Cardiac muscle cell (in vitro differentiated cells and primary cell): Measurements from ENCODE around the gene CLBA1. TPM values are rescaled to one million over a fixed set of nuclear protein-coding genes. Genes with fewer than 3 reads are reported as not detected.

Source experiments
- DNase-seq, 2 donors: peaks; one replicate each; pipeline versions ENCODE4 v3.0.0 to v3.0.0-alpha.2; 2010 to 2017; ENCODE audit warnings: low read depth in 1 of 2, low spot score in 1 of 2
- H3K27ac ChIP-seq: fragments of 200-600 bp; sonication (generic); 2 replicates; pipeline ENCODE4 v1.5.1; 2016
- H3K27me3 ChIP-seq: fragments of 200-600 bp; sonication (generic); 2 replicates; pipeline ENCODE4 v1.6.0; 2016; ENCODE audit warnings: control low read depth
- H3K36me3 ChIP-seq: fragments of 200-600 bp; sonication (generic); 2 replicates; pipeline ENCODE4 v1.5.1; 2016; ENCODE audit warnings: control low read depth
- H3K4me1 ChIP-seq: fragments of 200-600 bp; sonication (generic); 2 replicates; pipeline ENCODE4 v1.8.1; 2017; ENCODE audit warnings: low read depth, mild to moderate bottlenecking, mixed run types
- H3K4me3 ChIP-seq: fragments of 200-600 bp; sonication (generic); 2 replicates; pipeline ENCODE4 v1.5.1; 2016; ENCODE audit warnings: mild to moderate bottlenecking
- H3K9me3 ChIP-seq: fragments of 200-600 bp; sonication (generic); 2 replicates; pipeline ENCODE4 v1.5.1; 2017; ENCODE audit warnings: low read depth, mild to moderate bottlenecking, control low read depth
- polyA plus RNA-seq: library from polyadenylated mRNA; unstranded; fragments of >200 nt; fragmentation: Nextera tagmentation; extraction: Ambion mirVana; gene quantifications from 2 replicates; pipeline ENCODE4 v1.2.1, GENCODE V29; 2016
- total RNA-seq: library from RNA; depleted of rRNA; stranded (reverse); fragments of >200 nt; gene quantifications from 2 replicates; pipeline ENCODE4 v1.2.3, GENCODE V29; 2016
- TF ChIP-seq, protein P1 (sequence below): IDR thresholded peaks from 2 replicates; pipeline ENCODE4 v1.5.1; 2012; ENCODE audit warnings: low read depth, mild to moderate bottlenecking, low read length

Gene CLBA1
- total and polyA plus RNA-seq, 2 experiments from 2014 or later: 15.5 to 20.4 TPM

DNA sequence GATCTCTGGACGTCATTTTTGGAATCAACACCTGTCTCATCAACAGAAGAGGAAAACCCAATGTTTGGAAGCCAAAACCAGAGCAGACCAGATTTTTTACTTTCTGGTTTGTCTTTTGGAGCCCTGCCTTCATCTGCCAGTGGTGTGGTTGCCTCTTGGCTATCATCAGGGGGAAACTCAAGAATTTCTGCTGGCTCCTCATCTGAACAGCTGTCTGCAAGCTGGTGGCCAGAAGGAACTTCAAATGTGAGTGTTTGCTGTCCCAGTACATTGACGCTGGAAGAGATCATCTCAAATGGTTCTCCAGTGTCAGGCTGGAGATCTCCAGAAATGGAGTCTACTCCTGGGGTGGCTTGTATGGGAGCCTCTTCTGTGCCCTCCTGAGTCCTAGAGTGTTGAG, 47.2 kb upstream of the CLBA1 start:
- Histone ChIP-seq H3K27ac (no peak overlapping the region), H3K4me3 (no peak overlapping the region), H3K27me3 (peaks cover 63% of the 10 kb centered on the region), H3K9me3 (no peaks in the 10 kb centered on the region), H3K4me1 (no peaks in the 10 kb centered on the region), H3K36me3 (no peaks in the 10 kb centered on the region)
- DNase-seq: no peak
- TF ChIP-seq, protein P1, sequence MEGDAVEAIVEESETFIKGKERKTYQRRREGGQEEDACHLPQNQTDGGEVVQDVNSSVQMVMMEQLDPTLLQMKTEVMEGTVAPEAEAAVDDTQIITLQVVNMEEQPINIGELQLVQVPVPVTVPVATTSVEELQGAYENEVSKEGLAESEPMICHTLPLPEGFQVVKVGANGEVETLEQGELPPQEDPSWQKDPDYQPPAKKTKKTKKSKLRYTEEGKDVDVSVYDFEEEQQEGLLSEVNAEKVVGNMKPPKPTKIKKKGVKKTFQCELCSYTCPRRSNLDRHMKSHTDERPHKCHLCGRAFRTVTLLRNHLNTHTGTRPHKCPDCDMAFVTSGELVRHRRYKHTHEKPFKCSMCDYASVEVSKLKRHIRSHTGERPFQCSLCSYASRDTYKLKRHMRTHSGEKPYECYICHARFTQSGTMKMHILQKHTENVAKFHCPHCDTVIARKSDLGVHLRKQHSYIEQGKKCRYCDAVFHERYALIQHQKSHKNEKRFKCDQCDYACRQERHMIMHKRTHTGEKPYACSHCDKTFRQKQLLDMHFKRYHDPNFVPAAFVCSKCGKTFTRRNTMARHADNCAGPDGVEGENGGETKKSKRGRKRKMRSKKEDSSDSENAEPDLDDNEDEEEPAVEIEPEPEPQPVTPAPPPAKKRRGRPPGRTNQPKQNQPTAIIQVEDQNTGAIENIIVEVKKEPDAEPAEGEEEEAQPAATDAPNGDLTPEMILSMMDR: no peak

DNA sequence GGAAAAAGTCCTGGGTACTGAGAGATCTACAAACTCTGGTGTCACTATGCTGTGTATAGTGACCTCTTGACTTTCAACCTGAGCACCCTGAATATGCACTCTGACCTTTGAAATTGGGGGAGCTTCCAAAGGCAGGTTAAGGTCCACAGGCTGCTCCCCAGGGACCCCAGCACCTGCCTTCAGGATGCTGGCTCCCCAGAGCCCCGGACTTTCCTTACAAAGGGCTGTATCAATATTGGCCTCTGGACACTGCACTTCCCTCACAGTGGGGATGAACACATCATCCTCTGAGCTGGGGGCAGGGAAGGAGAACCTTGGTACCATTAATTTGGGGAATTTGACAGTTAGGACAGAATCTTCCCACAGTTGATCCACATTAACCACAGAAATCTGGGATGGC, 46.6 kb upstream of the CLBA1 start:
- TF ChIP-seq, protein P1: no peak
- Histone ChIP-seq H3K4me3 (no peak overlapping the region), H3K36me3 (no peaks in the 10 kb centered on the region), H3K9me3 (no peaks in the 10 kb centered on the region), H3K27me3 (peaks cover 60% of the 10 kb centered on the region), H3K4me1 (no peaks in the 10 kb centered on the region), H3K27ac (no peak overlapping the region)
- DNase-seq: no peak

DNA sequence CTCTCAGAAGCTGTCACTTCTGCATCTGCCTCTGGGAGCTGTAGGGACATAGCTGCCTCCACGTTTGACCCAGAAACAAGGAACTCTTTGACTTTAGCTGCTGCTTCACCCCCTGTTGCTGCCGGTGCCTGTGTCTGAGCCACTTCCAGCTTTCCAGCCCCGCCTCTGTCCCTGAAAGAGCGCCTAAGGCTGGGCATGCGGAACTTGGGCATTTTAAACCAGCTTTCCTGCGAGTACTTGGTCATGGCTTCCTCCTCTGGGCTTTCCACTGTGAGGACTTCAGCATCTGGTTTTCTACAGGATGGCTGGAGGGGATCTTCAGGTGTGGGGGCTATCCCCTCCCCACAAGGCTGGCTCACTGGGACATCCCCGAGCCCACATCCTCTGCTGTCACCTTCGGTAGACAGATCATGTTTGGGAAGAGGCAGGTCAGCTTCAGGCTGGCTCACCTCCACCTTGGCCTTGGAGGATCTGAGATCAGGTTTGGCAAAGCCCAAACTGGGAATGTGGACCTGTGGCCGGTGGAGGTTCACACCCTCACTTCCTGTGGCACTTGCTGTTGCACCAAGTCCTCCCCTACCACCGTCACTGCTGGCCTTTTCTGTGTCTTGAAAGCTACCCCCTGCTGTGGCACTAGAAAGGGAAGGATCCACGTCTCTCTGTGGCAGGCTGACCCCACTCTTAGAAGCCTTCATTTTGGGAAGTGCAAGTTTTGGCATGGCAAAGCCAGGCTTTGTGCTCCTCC, 45.8 kb upstream of the CLBA1 start:
- H3K27me3 ChIP-seq: peaks cover 51% of the 10 kb centered on the region
- H3K4me1 ChIP-seq: no peaks in the 10 kb centered on the region
- H3K36me3 ChIP-seq: no peaks in the 10 kb centered on the region
- TF ChIP-seq, protein P1: no peak
- no peak overlapping the region for H3K4me3 ChIP-seq
- no peaks in the 10 kb centered on the region for H3K9me3 ChIP-seq
- no peak overlapping the region for H3K27ac ChIP-seq
- no peak for DNase-seq

DNA sequence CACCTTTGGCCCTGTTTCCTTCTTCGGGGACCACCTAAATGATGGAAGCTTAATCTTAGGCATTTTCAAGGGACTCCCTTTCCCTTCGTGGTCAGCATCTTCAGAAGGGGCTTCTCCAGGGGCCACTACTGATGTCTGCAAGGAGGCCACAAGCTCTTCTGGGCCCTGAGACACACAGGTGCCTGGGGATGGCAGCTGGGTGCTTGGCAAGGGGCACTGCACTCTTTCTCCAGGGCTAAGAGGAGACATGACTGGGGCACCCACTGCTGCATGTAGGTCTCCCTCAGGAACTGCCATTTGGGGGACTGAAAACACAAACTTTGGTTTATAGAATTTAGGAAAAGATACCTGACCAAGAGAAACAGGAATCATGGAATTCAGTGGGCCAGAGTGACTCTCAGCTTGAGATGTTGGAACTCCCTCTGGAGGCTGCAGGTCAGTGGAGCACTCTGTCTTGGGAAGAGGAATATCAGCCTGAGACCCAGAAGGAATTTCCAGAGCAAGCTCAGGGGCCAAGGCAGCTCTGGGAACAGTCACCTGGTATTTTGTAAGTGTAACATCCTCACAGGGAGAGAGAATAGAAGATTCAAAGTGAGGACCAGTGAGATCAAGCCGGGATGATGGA, 45.0 kb upstream of the CLBA1 start:
- peaks cover 44% of the 10 kb centered on the region for H3K27me3 ChIP-seq
- H3K36me3 ChIP-seq: no peaks in the 10 kb centered on the region
- no peak overlapping the region for H3K27ac ChIP-seq
- H3K4me3 ChIP-seq: no peak overlapping the region
- peak in 1 of 2 donors; percentile 11 for DNase-seq
- H3K9me3 ChIP-seq: no peaks in the 10 kb centered on the region
- H3K4me1 ChIP-seq: no peaks in the 10 kb centered on the region
- TF ChIP-seq, protein P1: peak; percentile 25

DNA sequence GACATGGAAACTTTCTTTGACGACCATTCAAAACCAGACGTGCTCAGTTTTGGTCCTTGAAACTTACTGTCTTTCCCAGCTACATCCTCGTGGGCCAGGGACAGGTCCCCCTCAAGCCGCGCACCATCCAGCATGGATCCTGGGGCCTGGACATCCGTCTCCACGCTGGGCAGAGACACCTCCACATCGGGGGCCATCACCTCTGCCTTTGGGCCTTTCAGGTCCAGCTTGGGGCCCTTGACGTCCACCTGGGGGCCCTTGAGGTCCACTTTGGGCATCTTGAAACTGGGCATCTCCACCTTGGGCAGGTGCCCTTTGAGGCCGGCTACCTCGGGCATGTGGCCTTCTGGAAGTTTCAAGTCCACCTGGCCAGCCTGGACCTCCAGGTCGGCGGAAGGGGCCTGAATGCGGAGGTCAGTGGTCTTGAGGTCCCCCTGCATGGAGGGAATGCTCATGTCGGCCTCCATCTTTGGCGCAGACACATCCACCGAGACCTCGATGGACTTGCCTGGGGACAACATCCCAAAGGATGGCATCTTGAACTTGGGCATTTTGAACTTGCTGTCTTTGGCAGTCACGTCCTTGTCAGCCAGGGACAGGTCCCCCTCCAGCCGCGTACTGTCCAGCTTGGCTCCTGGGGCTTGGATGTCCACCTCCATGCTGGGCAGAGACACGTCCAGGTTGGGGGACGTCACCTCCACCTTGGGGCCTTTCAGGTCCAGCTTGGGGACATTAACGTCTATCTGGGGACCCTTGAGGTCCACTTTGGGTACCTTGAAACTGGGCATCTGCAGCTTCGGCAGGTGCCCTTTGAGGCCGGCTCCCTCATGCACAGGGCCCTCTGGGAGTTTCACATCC, 43.9 kb upstream of the CLBA1 start:
- H3K27me3 ChIP-seq: peaks cover 34% of the 10 kb centered on the region
- H3K4me1 ChIP-seq: no peaks in the 10 kb centered on the region
- no peaks in the 10 kb centered on the region for H3K9me3 ChIP-seq
- H3K4me3 ChIP-seq: no peak overlapping the region
- DNase-seq: no peak
- TF ChIP-seq, protein P1: no peak
- no peak overlapping the region for H3K27ac ChIP-seq
- no peaks in the 10 kb centered on the region for H3K36me3 ChIP-seq
